Breast epithelium (tissue), 3 donors: ENCODE measurements around the gene STMP1.

Source experiments
- POLR2A ChIP-seq: fragments of 450-650 bp; IDR thresholded peaks from one replicate; pipeline ENCODE4 v1.6.1; 2016; ENCODE audit warnings: antibody characterized with exemption, mild to moderate bottlenecking, moderate library complexity
- POLR2AphosphoS5 ChIP-seq, 3 donors: sonication (generic); formaldehyde crosslinking; IDR thresholded peaks; one replicate each; pipeline ENCODE4 v1.6.1; 2017; ENCODE audit warnings: antibody characterized with exemption in 3 of 3
- TF ChIP-seq, protein P1 (sequence below), 3 donors: fragments of 450-650 bp; IDR thresholded peaks; one replicate each; pipeline ENCODE4 v1.5.1; 2016 to 2017; ENCODE audit warnings: antibody characterized with exemption in 3 of 3, mild to moderate bottlenecking in 3 of 3, moderate library complexity in 3 of 3

DNA sequence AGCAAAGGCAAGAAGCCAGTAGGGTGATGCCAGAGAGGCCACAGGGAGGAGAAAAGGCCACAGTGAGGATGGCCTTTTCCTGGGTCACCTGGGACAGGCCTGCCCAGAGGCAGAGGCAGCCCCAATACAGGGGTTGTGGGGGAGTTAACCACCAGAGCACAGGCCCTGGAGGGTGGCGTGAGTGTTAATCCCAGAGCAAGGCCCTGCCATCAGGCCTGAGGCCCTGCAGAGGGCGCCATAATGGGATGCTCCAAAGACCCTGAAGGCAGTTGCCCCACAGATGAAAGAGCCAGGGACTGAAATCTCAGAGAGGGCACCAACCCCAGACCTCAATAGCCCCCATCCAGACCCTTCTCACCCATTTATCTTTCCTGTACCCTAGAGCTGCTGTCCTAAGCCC is 41.8 kb downstream of the STMP1 start:
- TF ChIP-seq POLR2A (no peak), POLR2AphosphoS5 (IDR thresholded peaks at IDR 0.05) (no peak)
- TF ChIP-seq, protein P1, sequence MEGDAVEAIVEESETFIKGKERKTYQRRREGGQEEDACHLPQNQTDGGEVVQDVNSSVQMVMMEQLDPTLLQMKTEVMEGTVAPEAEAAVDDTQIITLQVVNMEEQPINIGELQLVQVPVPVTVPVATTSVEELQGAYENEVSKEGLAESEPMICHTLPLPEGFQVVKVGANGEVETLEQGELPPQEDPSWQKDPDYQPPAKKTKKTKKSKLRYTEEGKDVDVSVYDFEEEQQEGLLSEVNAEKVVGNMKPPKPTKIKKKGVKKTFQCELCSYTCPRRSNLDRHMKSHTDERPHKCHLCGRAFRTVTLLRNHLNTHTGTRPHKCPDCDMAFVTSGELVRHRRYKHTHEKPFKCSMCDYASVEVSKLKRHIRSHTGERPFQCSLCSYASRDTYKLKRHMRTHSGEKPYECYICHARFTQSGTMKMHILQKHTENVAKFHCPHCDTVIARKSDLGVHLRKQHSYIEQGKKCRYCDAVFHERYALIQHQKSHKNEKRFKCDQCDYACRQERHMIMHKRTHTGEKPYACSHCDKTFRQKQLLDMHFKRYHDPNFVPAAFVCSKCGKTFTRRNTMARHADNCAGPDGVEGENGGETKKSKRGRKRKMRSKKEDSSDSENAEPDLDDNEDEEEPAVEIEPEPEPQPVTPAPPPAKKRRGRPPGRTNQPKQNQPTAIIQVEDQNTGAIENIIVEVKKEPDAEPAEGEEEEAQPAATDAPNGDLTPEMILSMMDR (IDR thresholded peaks at IDR 0.05) = no peak
